ENCODE measurements around the gene TBX4.

Gene TBX4

GRCh38 chr17:61415374-61416210 lies 36.6 kb upstream of the TBX4 start:
- Histone ChIP-seq H3K27ac (ENCODE audit: low read length) (no peak overlapping the region), H3K9ac (ENCODE audit: low read length) (no peak overlapping the region), H3K9me3 (ENCODE audit: control insufficient read depth, low read depth, low read length) (no peaks in the 10 kb centered on the region), H3K36me3 (ENCODE audit: control insufficient read depth, low read depth, low read length) (no peaks in the 10 kb centered on the region), H3K4me1 (ENCODE audit: control insufficient read depth, low read depth, low read length) (peaks cover 6% of the 10 kb centered on the region), H3K27me3 (ENCODE audit: control insufficient read depth, insufficient read depth, low read length) (peaks cover 61% of the 10 kb centered on the region), H3K4me3 (ENCODE audit: low read length) (no peak overlapping the region)

- Histone ChIP-seq H3K4me3 (ENCODE audit: low read length) (peak overlapping the region; percentile 52), H3K27ac (ENCODE audit: low read length) (no peak overlapping the region), H3K4me1 (ENCODE audit: control insufficient read depth, low read depth, low read length) (peaks cover 5% of the 10 kb centered on the region), H3K9me3 (ENCODE audit: control insufficient read depth, low read depth, low read length) (no peaks in the 10 kb centered on the region), H3K27me3 (ENCODE audit: control insufficient read depth, insufficient read depth, low read length) (peaks cover 55% of the 10 kb centered on the region), H3K36me3 (ENCODE audit: control insufficient read depth, low read depth, low read length) (no peaks in the 10 kb centered on the region), H3K9ac (ENCODE audit: low read length) (no peak overlapping the region)
These were observed 36.0 kb upstream of the TBX4 start for GRCh38 chr17:61416211-61416539.

GRCh38 chr17:61416540-61417363 lies 35.5 kb upstream of the TBX4 start:
- Histone ChIP-seq H3K9me3 (ENCODE audit: control insufficient read depth, low read depth, low read length) (no peaks in the 10 kb centered on the region), H3K27me3 (ENCODE audit: control insufficient read depth, insufficient read depth, low read length) (peaks cover 50% of the 10 kb centered on the region), H3K9ac (ENCODE audit: low read length) (no peak overlapping the region), H3K36me3 (ENCODE audit: control insufficient read depth, low read depth, low read length) (no peaks in the 10 kb centered on the region), H3K27ac (ENCODE audit: low read length) (no peak overlapping the region), H3K4me3 (ENCODE audit: low read length) (peak overlapping the region; percentile 52), H3K4me1 (ENCODE audit: control insufficient read depth, low read depth, low read length) (peaks cover 5% of the 10 kb centered on the region)

GRCh38 chr17:61418449-61418848 lies 33.8 kb upstream of the TBX4 start:
- H3K36me3 ChIP-seq (ENCODE audit: control insufficient read depth, low read depth, low read length): no peaks in the 10 kb centered on the region
- peaks cover 36% of the 10 kb centered on the region for H3K27me3 ChIP-seq (ENCODE audit: control insufficient read depth, insufficient read depth, low read length)

GRCh38 chr17:61419496-61420046 lies 32.7 kb upstream of the TBX4 start:
- Histone ChIP-seq H3K36me3 (ENCODE audit: control insufficient read depth, low read depth, low read length) (no peaks in the 10 kb centered on the region), H3K27me3 (ENCODE audit: control insufficient read depth, insufficient read depth, low read length) (peaks cover 25% of the 10 kb centered on the region), H3K9me3 (ENCODE audit: control insufficient read depth, low read depth, low read length) (no peaks in the 10 kb centered on the region), H3K9ac (ENCODE audit: low read length) (no peak overlapping the region), H3K4me3 (ENCODE audit: low read length) (no peak overlapping the region), H3K4me1 (ENCODE audit: control insufficient read depth, low read depth, low read length) (no peaks in the 10 kb centered on the region), H3K27ac (ENCODE audit: low read length) (no peak overlapping the region)

More at GRCh38 chr17:61418449-61418848, 33.8 kb upstream of the TBX4 start:
- no peak overlapping the region for H3K4me3 ChIP-seq (ENCODE audit: low read length)
- no peak overlapping the region for H3K9ac ChIP-seq (ENCODE audit: low read length)
- no peak overlapping the region for H3K27ac ChIP-seq (ENCODE audit: low read length)
- H3K4me1 ChIP-seq (ENCODE audit: control insufficient read depth, low read depth, low read length): peaks cover 1% of the 10 kb centered on the region
- no peaks in the 10 kb centered on the region for H3K9me3 ChIP-seq (ENCODE audit: control insufficient read depth, low read depth, low read length)

- Histone ChIP-seq H3K9ac (ENCODE audit: low read length) (no peak overlapping the region), H3K4me3 (ENCODE audit: low read length) (no peak overlapping the region), H3K27me3 (ENCODE audit: control insufficient read depth, insufficient read depth, low read length) (peaks cover 20% of the 10 kb centered on the region), H3K4me1 (ENCODE audit: control insufficient read depth, low read depth, low read length) (no peaks in the 10 kb centered on the region), H3K27ac (ENCODE audit: low read length) (no peak overlapping the region), H3K9me3 (ENCODE audit: control insufficient read depth, low read depth, low read length) (no peaks in the 10 kb centered on the region), H3K36me3 (ENCODE audit: control insufficient read depth, low read depth, low read length) (no peaks in the 10 kb centered on the region)
These were observed 32.2 kb upstream of the TBX4 start for GRCh38 chr17:61420052-61420451.

- Histone ChIP-seq H3K4me3 (ENCODE audit: low read length) (no peak overlapping the region), H3K27ac (ENCODE audit: low read length) (no peak overlapping the region), H3K36me3 (ENCODE audit: control insufficient read depth, low read depth, low read length) (no peaks in the 10 kb centered on the region), H3K9me3 (ENCODE audit: control insufficient read depth, low read depth, low read length) (no peaks in the 10 kb centered on the region), H3K9ac (ENCODE audit: low read length) (no peak overlapping the region), H3K27me3 (ENCODE audit: control insufficient read depth, insufficient read depth, low read length) (peaks cover 12% of the 10 kb centered on the region), H3K4me1 (ENCODE audit: control insufficient read depth, low read depth, low read length) (no peaks in the 10 kb centered on the region)
These were observed 31.4 kb upstream of the TBX4 start for GRCh38 chr17:61420745-61421398.

- H3K9me3 ChIP-seq (ENCODE audit: control insufficient read depth, low read depth, low read length): no peaks in the 10 kb centered on the region
- H3K36me3 ChIP-seq (ENCODE audit: control insufficient read depth, low read depth, low read length): no peaks in the 10 kb centered on the region
- no peaks in the 10 kb centered on the region for H3K4me1 ChIP-seq (ENCODE audit: control insufficient read depth, low read depth, low read length)
- no peak overlapping the region for H3K4me3 ChIP-seq (ENCODE audit: low read length)
- H3K27ac ChIP-seq (ENCODE audit: low read length): no peak overlapping the region
- peaks cover 6% of the 10 kb centered on the region for H3K27me3 ChIP-seq (ENCODE audit: control insufficient read depth, insufficient read depth, low read length)
- no peak overlapping the region for H3K9ac ChIP-seq (ENCODE audit: low read length)
These were observed 30.8 kb upstream of the TBX4 start for GRCh38 chr17:61421460-61421859.

- Histone ChIP-seq H3K9me3 (ENCODE audit: control insufficient read depth, low read depth, low read length) (no peaks in the 10 kb centered on the region), H3K9ac (ENCODE audit: low read length) (no peak overlapping the region), H3K4me1 (ENCODE audit: control insufficient read depth, low read depth, low read length) (no peaks in the 10 kb centered on the region), H3K4me3 (ENCODE audit: low read length) (no peak overlapping the region), H3K27ac (ENCODE audit: low read length) (no peak overlapping the region), H3K36me3 (ENCODE audit: control insufficient read depth, low read depth, low read length) (no peaks in the 10 kb centered on the region), H3K27me3 (ENCODE audit: control insufficient read depth, insufficient read depth, low read length) (peaks cover 4% of the 10 kb centered on the region)
These were observed 30.0 kb upstream of the TBX4 start for GRCh38 chr17:61422116-61422799.

GRCh38 chr17:61422869-61423268 lies 29.4 kb upstream of the TBX4 start:
- no peak overlapping the region for H3K4me3 ChIP-seq (ENCODE audit: low read length)
- no peaks in the 10 kb centered on the region for H3K36me3 ChIP-seq (ENCODE audit: control insufficient read depth, low read depth, low read length)
- H3K27ac ChIP-seq (ENCODE audit: low read length): no peak overlapping the region
- H3K27me3 ChIP-seq (ENCODE audit: control insufficient read depth, insufficient read depth, low read length): peaks cover 4% of the 10 kb centered on the region
- H3K4me1 ChIP-seq (ENCODE audit: control insufficient read depth, low read depth, low read length): no peaks in the 10 kb centered on the region
- no peak overlapping the region for H3K9ac ChIP-seq (ENCODE audit: low read length)
- no peaks in the 10 kb centered on the region for H3K9me3 ChIP-seq (ENCODE audit: control insufficient read depth, low read depth, low read length)
